ENCODE measurements around the gene OR10A3. TPM values are rescaled to one million over a fixed set of nuclear protein-coding genes. Genes with fewer than 3 reads are reported as not detected.

OR10A3 gene
- polyA plus RNA-seq, 1 donor (not counting 4 experiments of a cell fraction or from before 2014, with no cell fraction given), result 0.04 TPM

DNA sequence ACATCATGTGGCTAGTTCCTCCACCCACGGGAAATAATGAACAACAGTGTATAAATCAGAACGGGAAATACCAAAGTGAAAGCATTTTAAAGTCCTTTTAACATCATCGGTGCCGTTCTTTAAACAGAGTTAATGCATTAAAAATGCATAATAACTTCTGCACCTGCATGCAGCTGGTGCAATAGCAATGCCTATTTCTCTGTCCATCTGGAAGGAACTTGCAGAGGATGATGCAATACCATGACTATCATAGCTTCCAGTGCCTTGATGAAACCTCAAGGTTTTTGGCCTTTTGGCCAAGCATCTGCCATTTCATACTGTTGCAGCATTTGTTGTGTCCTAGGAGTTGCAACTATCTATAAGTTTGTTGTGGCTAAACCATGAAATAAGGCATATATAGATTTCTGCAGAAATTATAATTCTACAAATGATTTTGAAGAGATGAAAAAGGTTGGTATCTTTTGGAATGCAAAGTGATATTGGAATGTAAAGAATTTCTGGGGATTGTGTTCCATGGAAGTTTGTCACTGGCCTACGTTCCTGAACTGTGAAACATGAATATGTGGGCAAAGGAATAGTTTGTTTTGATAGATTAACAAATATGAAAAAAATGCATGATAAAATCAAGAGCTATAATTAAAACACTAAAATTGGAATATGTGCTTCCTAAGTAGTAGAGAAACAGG lies 35.9 kb upstream of the OR10A3 start:
- dilution Hi-C loops (cut with MboI; ENCODE audit: extremely low pct_ligation_motif_present, low sequenced_read_pairs), result no loop called here
- FAIRE-seq (peak; percentile 93), DNase-seq (ENCODE audit: low read depth, low spot score) (peak; percentile 67)
- Histone ChIP-seq H3K79me2 (ENCODE audit: control insufficient read depth, insufficient read depth, low read length) (no peaks in the 10 kb centered on the region), H3K4me1 (ENCODE audit: control insufficient read depth, extremely low read depth, insufficient read depth, low read length) (peaks cover 20% of the 10 kb centered on the region), H3K36me3 (ENCODE audit: control insufficient read depth in 2 of 2, extremely low read depth in 1 of 2, insufficient read depth in 2 of 2, low read length in 2 of 2) (no peaks in the 10 kb centered on the region), H3K4me3 (ENCODE audit: control insufficient read depth in 2 of 3, extremely low read depth in 1 of 3, insufficient read depth in 2 of 3, low read depth in 1 of 3, low read length in 3 of 3) (no peak overlapping the region), H3K27me3 (ENCODE audit: control insufficient read depth, extremely low read depth, insufficient read depth, low read length) (no peaks in the 10 kb centered on the region), H3K4me2 (ENCODE audit: control insufficient read depth, extremely low read depth, insufficient read depth, low read depth, low read length) (peak overlapping the region; percentile 31), H3K9me3 (ENCODE audit: control insufficient read depth, low read depth, low read length) (no peaks in the 10 kb centered on the region), H3K9me1 (ENCODE audit: control insufficient read depth, extremely low read depth, insufficient read depth, low read length) (no peaks in the 10 kb centered on the region), H2AFZ (ENCODE audit: control insufficient read depth, low read length) (no peak overlapping the region), H4K20me1 (ENCODE audit: control insufficient read depth, extremely low read depth, insufficient read depth, low read length) (no peaks in the 10 kb centered on the region), H3K27ac (ENCODE audit: control insufficient read depth, insufficient read depth, low read length) (peak overlapping the region; percentile 31), H3K9ac (ENCODE audit: control insufficient read depth, extremely low read depth, insufficient read depth, low read length) (no peak overlapping the region)
- TF ChIP-seq CTCF (optimal IDR thresholded peaks at IDR 0.05 in 1 of 3, IDR thresholded peaks at IDR 0.05 in 1 of 3, conservative IDR thresholded peaks at IDR 0.05 in 1 of 3; ENCODE audit: extremely low read depth in 1 of 3, insufficient read depth in 2 of 3, low read length in 3 of 3), result no peak
- TF ChIP-seq EZH2 (IDR thresholded peaks at IDR 0.05; ENCODE audit: low read length), result no peak

- TF ChIP-seq CTCF (optimal IDR thresholded peaks at IDR 0.05 in 1 of 3, IDR thresholded peaks at IDR 0.05 in 1 of 3, conservative IDR thresholded peaks at IDR 0.05 in 1 of 3; ENCODE audit: extremely low read depth in 1 of 3, insufficient read depth in 2 of 3, low read length in 3 of 3) (no peak), EZH2 (IDR thresholded peaks at IDR 0.05; ENCODE audit: low read length) (no peak)
- dilution Hi-C loops (cut with MboI; ENCODE audit: extremely low pct_ligation_motif_present, low sequenced_read_pairs), result no loop called here
- Histone ChIP-seq H3K36me3 (ENCODE audit: control insufficient read depth in 2 of 2, extremely low read depth in 1 of 2, insufficient read depth in 2 of 2, low read length in 2 of 2) (no peaks in the 10 kb centered on the region), H3K27me3 (ENCODE audit: control insufficient read depth, extremely low read depth, insufficient read depth, low read length) (no peaks in the 10 kb centered on the region), H3K4me1 (ENCODE audit: control insufficient read depth, extremely low read depth, insufficient read depth, low read length) (peaks cover 21% of the 10 kb centered on the region), H3K9ac (ENCODE audit: control insufficient read depth, extremely low read depth, insufficient read depth, low read length) (no peak overlapping the region), H3K4me3 (ENCODE audit: control insufficient read depth in 2 of 3, extremely low read depth in 1 of 3, insufficient read depth in 2 of 3, low read depth in 1 of 3, low read length in 3 of 3) (no peak overlapping the region), H3K9me3 (ENCODE audit: control insufficient read depth, low read depth, low read length) (no peaks in the 10 kb centered on the region), H4K20me1 (ENCODE audit: control insufficient read depth, extremely low read depth, insufficient read depth, low read length) (no peaks in the 10 kb centered on the region), H3K4me2 (ENCODE audit: control insufficient read depth, extremely low read depth, insufficient read depth, low read depth, low read length) (no peak overlapping the region), H3K79me2 (ENCODE audit: control insufficient read depth, insufficient read depth, low read length) (no peaks in the 10 kb centered on the region), H2AFZ (ENCODE audit: control insufficient read depth, low read length) (peak overlapping the region; percentile 34), H3K9me1 (ENCODE audit: control insufficient read depth, extremely low read depth, insufficient read depth, low read length) (no peaks in the 10 kb centered on the region), H3K27ac (ENCODE audit: control insufficient read depth, insufficient read depth, low read length) (peak overlapping the region; percentile 7)
- no peak for DNase-seq (ENCODE audit: low read depth, low spot score)
- no peak for FAIRE-seq
These were observed 33.2 kb upstream of the OR10A3 start for GRCh38 chr11:7974668-7975067.
